CD4-positive, alpha-beta T cell treated with Interferon alpha-2 for 1 hour (primary cell): Measurements from ENCODE around the gene HIBADH.
"Not testable (repeated sequence)": the region's sequence is repeated elsewhere in the genome, so short reads cannot be mapped to it uniquely, and the experiment has no call there.

Experiments
- DNase-seq, 2 donors: peaks; one replicate each; pipeline ENCODE4 v3.0.0-alpha.2; 2020 to 2022

Gene HIBADH

GRCh38 chr7:27533652-27534081 is 129.0 kb downstream of the HIBADH start:
- no peak for DNase-seq

- no peak for DNase-seq
Observed at GRCh38 chr7:27532314-27532713, 130.4 kb downstream of the HIBADH start.

- no peak for DNase-seq
Observed at GRCh38 chr7:27527348-27527714, 135.4 kb downstream of the HIBADH start.

- no peak for DNase-seq
Observed at GRCh38 chr7:27526611-27527347, 135.9 kb downstream of the HIBADH start.

GRCh38 chr7:27526131-27526530 is 136.6 kb downstream of the HIBADH start:
- DNase-seq = no peak

GRCh38 chr7:27523321-27523720 is 139.4 kb downstream of the HIBADH start:
- no peak for DNase-seq

GRCh38 chr7:27522566-27522965 is 140.1 kb downstream of the HIBADH start:
- DNase-seq = no peak

GRCh38 chr7:27520815-27521790 is 141.6 kb downstream of the HIBADH start:
- DNase-seq = no peak

- no peak for DNase-seq
Observed at GRCh38 chr7:27519793-27520469, 142.8 kb downstream of the HIBADH start.

- DNase-seq = no peak
Observed at GRCh38 chr7:27518561-27519350, 143.9 kb downstream of the HIBADH start.

GRCh38 chr7:27516421-27516820 is 146.3 kb downstream of the HIBADH start:
- no peak for DNase-seq

- no peak for DNase-seq
Observed at GRCh38 chr7:27515933-27516332, 146.8 kb downstream of the HIBADH start.

- no peak for DNase-seq
Observed at GRCh38 chr7:27514861-27515260, 147.8 kb downstream of the HIBADH start.

GRCh38 chr7:27513885-27514284 is 148.8 kb downstream of the HIBADH start:
- DNase-seq = no peak

- not testable (repeated sequence) for DNase-seq
Observed at GRCh38 chr7:27511370-27511769, 151.3 kb downstream of the HIBADH start.

- no peak for DNase-seq
Observed at GRCh38 chr7:27510541-27510940, 152.1 kb downstream of the HIBADH start.

- DNase-seq = not testable (repeated sequence)
Observed at GRCh38 chr7:27501879-27502278, 160.8 kb downstream of the HIBADH start.

GRCh38 chr7:27501001-27501400 is 161.7 kb downstream of the HIBADH start:
- no peak for DNase-seq

- no peak for DNase-seq
Observed at GRCh38 chr7:27492224-27492623, 170.5 kb downstream of the HIBADH start.

- DNase-seq = no peak
Observed at GRCh38 chr7:27491534-27491933, 171.1 kb downstream of the HIBADH start.

- no peak for DNase-seq
Observed at GRCh38 chr7:27487509-27487908, 175.2 kb downstream of the HIBADH start.

- no peak for DNase-seq
Observed at GRCh38 chr7:27484451-27484850, 178.2 kb downstream of the HIBADH start.
